MM.1S (cell line): ENCODE data around the gene DOLPP1.

Experiments used
- DNase-seq: peaks from one replicate; pipeline ENCODE4 v3.0.0-alpha.2; 2015
- H2AFZ ChIP-seq: fragments of 300-600 bp; sonication (generic); 2 replicates; pipeline ENCODE4 v1.6.0; 2016; ENCODE audit warnings: antibody characterized with exemption, low read length
- H3F3A ChIP-seq: fragments of 300-600 bp; sonication (generic); 2 replicates; pipeline ENCODE4 v1.6.1; 2016; ENCODE audit warnings: mild to moderate bottlenecking, antibody characterized with exemption, low read length, moderate library complexity, mixed read lengths; ENCODE audit not compliant: insufficient read depth
- H3K27ac ChIP-seq: fragments of 300-600 bp; sonication (generic); 2 replicates; pipeline ENCODE4 v1.5.1; 2016; ENCODE audit warnings: mild to moderate bottlenecking, low read length
- H3K27me3 ChIP-seq: fragments of 300-600 bp; sonication (generic); replicated peaks from 2 replicates; pipeline ENCODE4 v1.6.0; 2016; ENCODE audit warnings: low read length; ENCODE audit not compliant: insufficient read depth
- H3K36me3 ChIP-seq: fragments of 300-600 bp; sonication (generic); replicated peaks from 2 replicates; pipeline ENCODE4 v1.6.1; 2016; ENCODE audit warnings: mild to moderate bottlenecking, low read length, mixed read lengths; ENCODE audit not compliant: insufficient read depth
- H3K4me1 ChIP-seq: fragments of 300-600 bp; sonication (generic); 2 replicates; pipeline ENCODE4 v1.6.1; 2016; ENCODE audit warnings: low read length, mixed read lengths
- H3K4me2 ChIP-seq: fragments of 300-600 bp; sonication (generic); 2 replicates; pipeline ENCODE4 v1.6.0; 2016; ENCODE audit warnings: low read depth, low read length
- H3K4me3 ChIP-seq: fragments of 300-600 bp; sonication (generic); 2 replicates; pipeline ENCODE4 v1.5.1; 2016; ENCODE audit warnings: low read length, mixed read lengths
- H3K79me2 ChIP-seq: fragments of 300-600 bp; sonication (generic); 2 replicates; pipeline ENCODE4 v1.6.1; 2016; ENCODE audit warnings: mixed run types, low read length, mixed read lengths
- H3K9ac ChIP-seq: fragments of 300-600 bp; sonication (generic); 2 replicates; pipeline ENCODE4 v1.6.1; 2016; ENCODE audit warnings: low read length, mixed read lengths
- H3K9me2 ChIP-seq: fragments of 300-600 bp; sonication (generic); replicated peaks from 2 replicates; pipeline ENCODE4 v1.6.1; 2016; ENCODE audit warnings: mild to moderate bottlenecking, low read length, mixed read lengths; ENCODE audit not compliant: insufficient read depth
- H3K9me3 ChIP-seq: fragments of 300-600 bp; sonication (generic); replicated peaks from 2 replicates; pipeline ENCODE4 v1.6.1; 2016; ENCODE audit warnings: mild to moderate bottlenecking, low read length, mixed read lengths; ENCODE audit not compliant: insufficient read depth
- H4K20me1 ChIP-seq: fragments of 300-600 bp; sonication (generic); 2 replicates; pipeline ENCODE4 v1.6.1; 2016; ENCODE audit warnings: mild to moderate bottlenecking, low read length, moderate library complexity, mixed read lengths; ENCODE audit not compliant: insufficient read depth
- EZH2 ChIP-seq: fragments of 300-600 bp; sonication (generic); optimal IDR thresholded peaks from 2 replicates; pipeline ENCODE3; 2017; ENCODE audit warnings: low read depth, mild to moderate bottlenecking, antibody characterized with exemption, low read length, mixed read lengths
- EZH2phosphoT487 ChIP-seq: fragments of 300-600 bp; sonication (generic); IDR thresholded peaks from 2 replicates; pipeline ENCODE4 v1.6.1; 2018; ENCODE audit warnings: antibody characterized with exemption, low read length
- TF ChIP-seq, protein P1 (sequence below): fragments of 300-600 bp; sonication (generic); IDR thresholded peaks from 2 replicates; pipeline ENCODE4 v1.5.1; 2016; ENCODE audit warnings: antibody characterized with exemption, low read length, mixed read lengths

DOLPP1 gene

DNA sequence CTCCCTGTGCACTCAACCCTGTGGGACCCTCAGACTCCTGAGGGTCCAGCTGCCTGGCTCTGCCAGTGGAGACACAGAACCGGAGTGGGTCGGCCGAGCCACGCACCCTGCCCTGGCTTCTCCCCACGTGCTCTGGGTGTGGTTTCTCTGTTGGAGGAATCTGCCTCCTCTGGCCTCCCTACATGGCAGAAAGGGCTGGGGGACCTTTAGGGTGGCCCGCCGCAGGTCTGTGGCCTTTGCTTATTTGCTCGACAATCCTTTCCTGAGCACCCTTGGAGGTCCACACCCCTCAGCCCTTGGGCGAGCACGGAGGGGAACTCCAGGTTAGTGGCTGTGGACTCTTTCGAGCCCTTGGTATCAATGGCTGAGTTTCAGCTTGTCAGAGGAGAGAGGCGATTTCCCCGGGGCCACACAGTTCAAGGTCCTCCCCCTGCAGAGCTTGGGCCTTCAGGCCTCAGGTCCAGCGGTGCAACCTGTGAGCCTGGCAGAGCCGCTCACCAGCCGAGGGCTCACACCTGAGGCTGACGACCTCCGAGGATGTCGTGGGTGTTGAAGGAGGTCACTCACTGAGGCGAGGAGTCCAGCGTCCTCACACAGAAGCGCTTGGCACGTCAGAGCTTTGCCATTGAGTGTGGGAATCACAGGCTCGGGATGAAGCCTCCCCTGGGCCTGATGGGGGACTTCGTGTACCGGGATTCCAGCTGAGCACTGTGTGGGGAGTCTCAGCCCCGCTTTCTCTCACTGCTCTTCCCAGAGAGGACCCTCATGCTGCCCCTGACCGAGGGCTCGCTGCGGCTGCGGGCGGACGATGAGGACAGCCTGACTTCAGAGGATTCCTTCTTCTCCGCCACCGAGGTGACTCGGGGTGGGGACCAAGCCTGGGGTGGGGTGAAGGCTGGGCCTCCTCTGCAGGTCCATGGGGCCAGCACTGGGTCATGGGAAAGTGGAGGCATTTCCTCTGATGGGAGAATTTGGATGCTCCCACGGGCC lies 20.8 kb upstream of the DOLPP1 start:
- Histone ChIP-seq H3K4me3 (no peak overlapping the region), H3K27me3 (no peaks in the 10 kb centered on the region), H3K4me2 (no peak overlapping the region), H3F3A (no peaks in the 10 kb centered on the region), H3K79me2 (no peaks in the 10 kb centered on the region), H3K27ac (no peak overlapping the region), H3K36me3 (no peaks in the 10 kb centered on the region), H4K20me1 (no peaks in the 10 kb centered on the region), H3K9ac (no peak overlapping the region), H3K9me3 (no peaks in the 10 kb centered on the region), H3K9me2 (no peaks in the 10 kb centered on the region), H2AFZ (no peak overlapping the region), H3K4me1 (no peaks in the 10 kb centered on the region)
- TF ChIP-seq EZH2phosphoT487, result no peak
- TF ChIP-seq EZH2, result no peak
- TF ChIP-seq, protein P1, sequence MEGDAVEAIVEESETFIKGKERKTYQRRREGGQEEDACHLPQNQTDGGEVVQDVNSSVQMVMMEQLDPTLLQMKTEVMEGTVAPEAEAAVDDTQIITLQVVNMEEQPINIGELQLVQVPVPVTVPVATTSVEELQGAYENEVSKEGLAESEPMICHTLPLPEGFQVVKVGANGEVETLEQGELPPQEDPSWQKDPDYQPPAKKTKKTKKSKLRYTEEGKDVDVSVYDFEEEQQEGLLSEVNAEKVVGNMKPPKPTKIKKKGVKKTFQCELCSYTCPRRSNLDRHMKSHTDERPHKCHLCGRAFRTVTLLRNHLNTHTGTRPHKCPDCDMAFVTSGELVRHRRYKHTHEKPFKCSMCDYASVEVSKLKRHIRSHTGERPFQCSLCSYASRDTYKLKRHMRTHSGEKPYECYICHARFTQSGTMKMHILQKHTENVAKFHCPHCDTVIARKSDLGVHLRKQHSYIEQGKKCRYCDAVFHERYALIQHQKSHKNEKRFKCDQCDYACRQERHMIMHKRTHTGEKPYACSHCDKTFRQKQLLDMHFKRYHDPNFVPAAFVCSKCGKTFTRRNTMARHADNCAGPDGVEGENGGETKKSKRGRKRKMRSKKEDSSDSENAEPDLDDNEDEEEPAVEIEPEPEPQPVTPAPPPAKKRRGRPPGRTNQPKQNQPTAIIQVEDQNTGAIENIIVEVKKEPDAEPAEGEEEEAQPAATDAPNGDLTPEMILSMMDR, result no peak
- no peak for DNase-seq

DNA sequence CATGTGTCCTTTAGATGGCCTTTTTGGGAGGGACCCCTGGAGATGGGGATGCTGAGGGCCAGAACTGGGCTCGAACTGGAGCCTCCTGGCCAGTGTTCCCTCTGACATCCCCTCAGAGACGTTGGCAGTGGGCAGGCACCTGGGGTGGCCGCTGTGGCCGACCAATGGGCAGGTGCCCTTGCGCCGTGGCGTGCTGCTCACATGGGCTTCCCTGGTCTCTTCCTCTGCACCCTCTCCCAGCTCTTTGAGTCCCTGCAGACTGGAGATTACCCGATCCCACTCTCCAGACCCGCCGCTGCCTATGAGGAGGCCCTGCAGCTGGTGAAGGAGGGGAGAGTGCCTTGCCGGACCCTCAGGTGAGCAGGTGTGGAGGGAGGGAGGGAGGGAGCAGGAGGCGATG lies 19.9 kb upstream of the DOLPP1 start:
- H4K20me1 ChIP-seq, result no peaks in the 10 kb centered on the region
- no peaks in the 10 kb centered on the region for H3F3A ChIP-seq
- no peaks in the 10 kb centered on the region for H3K4me1 ChIP-seq
- H3K9me3 ChIP-seq, result no peaks in the 10 kb centered on the region
- H3K4me2 ChIP-seq, result no peak overlapping the region
- H3K4me3 ChIP-seq, result no peak overlapping the region
- H3K27me3 ChIP-seq, result no peaks in the 10 kb centered on the region
- H3K27ac ChIP-seq, result no peak overlapping the region
- no peak for TF ChIP-seq EZH2phosphoT487
- TF ChIP-seq, protein P1, result no peak
- TF ChIP-seq EZH2, result no peak
- H3K79me2 ChIP-seq, result no peaks in the 10 kb centered on the region
- H3K36me3 ChIP-seq, result no peaks in the 10 kb centered on the region
- no peak overlapping the region for H3K9ac ChIP-seq
- H3K9me2 ChIP-seq, result no peaks in the 10 kb centered on the region
- H2AFZ ChIP-seq, result no peak overlapping the region
- no peak for DNase-seq

DNA sequence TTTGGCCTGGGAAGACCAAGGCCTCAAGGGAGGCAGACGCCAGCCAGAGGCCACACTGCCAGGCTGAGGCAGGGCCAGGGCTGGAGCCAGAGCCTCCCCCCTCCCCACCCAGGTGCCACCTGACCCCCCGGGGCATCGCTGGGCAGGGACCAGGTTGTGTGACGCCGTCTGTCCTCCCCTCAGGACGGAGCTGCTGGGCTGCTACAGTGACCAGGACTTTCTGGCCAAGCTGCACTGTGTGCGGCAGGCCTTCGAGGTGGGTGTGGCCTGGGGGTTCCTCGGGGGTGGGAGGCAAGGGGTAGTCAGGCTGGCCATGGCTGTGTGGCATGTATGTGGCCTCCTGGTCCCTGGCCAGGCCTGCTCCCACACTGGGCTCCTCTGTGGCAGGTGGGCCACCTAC lies 17.9 kb upstream of the DOLPP1 start:
- H3K36me3 ChIP-seq, result no peaks in the 10 kb centered on the region
- no peak overlapping the region for H3K4me3 ChIP-seq
- no peaks in the 10 kb centered on the region for H3K4me1 ChIP-seq
- TF ChIP-seq EZH2, result no peak
- TF ChIP-seq EZH2phosphoT487, result no peak
- TF ChIP-seq, protein P1, result no peak
- H2AFZ ChIP-seq, result no peak overlapping the region
- H3K9ac ChIP-seq, result no peak overlapping the region
- no peak overlapping the region for H3K27ac ChIP-seq
- no peak for DNase-seq
- no peak overlapping the region for H3K4me2 ChIP-seq
- no peaks in the 10 kb centered on the region for H3K27me3 ChIP-seq
- H4K20me1 ChIP-seq, result no peaks in the 10 kb centered on the region
- no peaks in the 10 kb centered on the region for H3K9me2 ChIP-seq
- no peaks in the 10 kb centered on the region for H3K79me2 ChIP-seq
- H3F3A ChIP-seq, result no peaks in the 10 kb centered on the region
- H3K9me3 ChIP-seq, result no peaks in the 10 kb centered on the region
